ENCODE results near the gene C1QTNF4.

The C1QTNF4 gene

GRCh38 chr11:47539681-47540039 is 54.6 kb downstream of the C1QTNF4 start:
- no peak for DNase-seq (ENCODE audit: low read depth)
- no peak for TF ChIP-seq CTCF (conservative IDR thresholded peaks at IDR 0.05; ENCODE audit: low read length)
- no peak overlapping the region for H3K4me3 ChIP-seq (ENCODE audit: low read length)

All from AG10803 (cell line).